HL-60 (cell line): ENCODE measurements around the gene NPHP4.

Experiments
- DNase-seq, 2 experiments: peaks; one replicate each; pipeline ENCODE4 v3.0.0-alpha.2; 2010 to 2020; ENCODE audit warnings: low read depth in 1 of 2, low spot score in 1 of 2
- H3K27ac ChIP-seq: fragments of 250-450 bp; sonication (Bioruptor Pico); replicated peaks from 2 replicates; pipeline ENCODE4 v1.5.1; 2020; ENCODE audit warnings: mild to moderate bottlenecking, moderate library complexity
- H3K27me3 ChIP-seq: fragments of 250-450 bp; sonication (Bioruptor Pico); 2 replicates; pipeline ENCODE4 v1.5.1; 2021; ENCODE audit warnings: mild to moderate bottlenecking, moderate library complexity; ENCODE audit not compliant: insufficient read depth, poor library complexity, severe bottlenecking
- H3K4me3 ChIP-seq: replicated peaks from 2 replicates; pipeline ENCODE4 v1.5.1; 2011; ENCODE audit warnings: mild to moderate bottlenecking, control low read depth, low read length; ENCODE audit not compliant: insufficient read depth
- GABPA ChIP-seq: IDR thresholded peaks from 2 replicates; pipeline ENCODE4 v1.6.1; 2012; ENCODE audit warnings: low read depth
- POLR2AphosphoS5 ChIP-seq: IDR thresholded peaks from 2 replicates; pipeline ENCODE4 v1.6.1; 2012; ENCODE audit warnings: low read depth
- SPI1 ChIP-seq: IDR thresholded peaks from 2 replicates; pipeline ENCODE4 v1.6.1; 2012; ENCODE audit warnings: low read depth, mild to moderate bottlenecking, borderline replicate concordance
- TF ChIP-seq, protein P1 (sequence below): IDR thresholded peaks from 2 replicates; pipeline ENCODE4 v1.6.1; 2012; ENCODE audit warnings: low read depth; ENCODE audit not compliant: insufficient replicate concordance
- TF ChIP-seq, protein P2 (sequence below): IDR thresholded peaks from one replicate; pipeline ENCODE4 v1.5.1; 2011; ENCODE audit warnings: low read length, control low read depth, inconsistent platforms; ENCODE audit not compliant: insufficient read depth

Gene NPHP4

DNA sequence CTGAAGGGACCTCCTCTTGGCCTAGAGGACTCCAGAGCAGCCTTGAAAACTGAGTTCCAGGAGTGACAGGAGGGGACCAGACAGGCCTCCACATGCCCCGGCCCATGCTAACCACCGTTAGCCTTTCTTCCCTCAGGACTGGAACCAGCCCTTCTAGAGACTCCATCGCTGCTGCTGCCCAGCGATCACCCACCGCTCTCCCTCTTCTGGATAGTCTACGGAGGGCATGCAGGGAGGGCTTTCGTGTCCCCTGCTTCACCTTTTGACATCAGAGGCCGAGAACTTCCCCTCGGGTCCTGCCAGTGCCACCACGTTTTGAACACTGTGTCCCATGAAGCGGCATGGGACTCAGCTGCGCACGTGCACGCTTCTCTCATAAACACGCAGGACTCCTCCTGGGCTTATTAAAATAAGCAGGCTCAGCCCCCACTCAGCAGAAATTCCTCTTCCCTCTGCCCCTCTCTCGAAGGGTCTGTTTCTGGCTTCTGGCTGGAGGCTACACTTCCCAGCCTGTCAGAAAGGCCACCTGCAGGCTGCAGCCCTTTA is 26.6 kb downstream of the NPHP4 start:
- H3K4me3 ChIP-seq = no peak overlapping the region
- no peak for DNase-seq
- TF ChIP-seq POLR2AphosphoS5 = no peak
- no peak for TF ChIP-seq SPI1
- no peak for TF ChIP-seq GABPA
- TF ChIP-seq, protein P1, sequence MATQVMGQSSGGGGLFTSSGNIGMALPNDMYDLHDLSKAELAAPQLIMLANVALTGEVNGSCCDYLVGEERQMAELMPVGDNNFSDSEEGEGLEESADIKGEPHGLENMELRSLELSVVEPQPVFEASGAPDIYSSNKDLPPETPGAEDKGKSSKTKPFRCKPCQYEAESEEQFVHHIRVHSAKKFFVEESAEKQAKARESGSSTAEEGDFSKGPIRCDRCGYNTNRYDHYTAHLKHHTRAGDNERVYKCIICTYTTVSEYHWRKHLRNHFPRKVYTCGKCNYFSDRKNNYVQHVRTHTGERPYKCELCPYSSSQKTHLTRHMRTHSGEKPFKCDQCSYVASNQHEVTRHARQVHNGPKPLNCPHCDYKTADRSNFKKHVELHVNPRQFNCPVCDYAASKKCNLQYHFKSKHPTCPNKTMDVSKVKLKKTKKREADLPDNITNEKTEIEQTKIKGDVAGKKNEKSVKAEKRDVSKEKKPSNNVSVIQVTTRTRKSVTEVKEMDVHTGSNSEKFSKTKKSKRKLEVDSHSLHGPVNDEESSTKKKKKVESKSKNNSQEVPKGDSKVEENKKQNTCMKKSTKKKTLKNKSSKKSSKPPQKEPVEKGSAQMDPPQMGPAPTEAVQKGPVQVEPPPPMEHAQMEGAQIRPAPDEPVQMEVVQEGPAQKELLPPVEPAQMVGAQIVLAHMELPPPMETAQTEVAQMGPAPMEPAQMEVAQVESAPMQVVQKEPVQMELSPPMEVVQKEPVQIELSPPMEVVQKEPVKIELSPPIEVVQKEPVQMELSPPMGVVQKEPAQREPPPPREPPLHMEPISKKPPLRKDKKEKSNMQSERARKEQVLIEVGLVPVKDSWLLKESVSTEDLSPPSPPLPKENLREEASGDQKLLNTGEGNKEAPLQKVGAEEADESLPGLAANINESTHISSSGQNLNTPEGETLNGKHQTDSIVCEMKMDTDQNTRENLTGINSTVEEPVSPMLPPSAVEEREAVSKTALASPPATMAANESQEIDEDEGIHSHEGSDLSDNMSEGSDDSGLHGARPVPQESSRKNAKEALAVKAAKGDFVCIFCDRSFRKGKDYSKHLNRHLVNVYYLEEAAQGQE = no peak
- TF ChIP-seq, protein P2, sequence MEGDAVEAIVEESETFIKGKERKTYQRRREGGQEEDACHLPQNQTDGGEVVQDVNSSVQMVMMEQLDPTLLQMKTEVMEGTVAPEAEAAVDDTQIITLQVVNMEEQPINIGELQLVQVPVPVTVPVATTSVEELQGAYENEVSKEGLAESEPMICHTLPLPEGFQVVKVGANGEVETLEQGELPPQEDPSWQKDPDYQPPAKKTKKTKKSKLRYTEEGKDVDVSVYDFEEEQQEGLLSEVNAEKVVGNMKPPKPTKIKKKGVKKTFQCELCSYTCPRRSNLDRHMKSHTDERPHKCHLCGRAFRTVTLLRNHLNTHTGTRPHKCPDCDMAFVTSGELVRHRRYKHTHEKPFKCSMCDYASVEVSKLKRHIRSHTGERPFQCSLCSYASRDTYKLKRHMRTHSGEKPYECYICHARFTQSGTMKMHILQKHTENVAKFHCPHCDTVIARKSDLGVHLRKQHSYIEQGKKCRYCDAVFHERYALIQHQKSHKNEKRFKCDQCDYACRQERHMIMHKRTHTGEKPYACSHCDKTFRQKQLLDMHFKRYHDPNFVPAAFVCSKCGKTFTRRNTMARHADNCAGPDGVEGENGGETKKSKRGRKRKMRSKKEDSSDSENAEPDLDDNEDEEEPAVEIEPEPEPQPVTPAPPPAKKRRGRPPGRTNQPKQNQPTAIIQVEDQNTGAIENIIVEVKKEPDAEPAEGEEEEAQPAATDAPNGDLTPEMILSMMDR = no peak
- no peak overlapping the region for H3K27ac ChIP-seq
- no peaks in the 10 kb centered on the region for H3K27me3 ChIP-seq

DNA sequence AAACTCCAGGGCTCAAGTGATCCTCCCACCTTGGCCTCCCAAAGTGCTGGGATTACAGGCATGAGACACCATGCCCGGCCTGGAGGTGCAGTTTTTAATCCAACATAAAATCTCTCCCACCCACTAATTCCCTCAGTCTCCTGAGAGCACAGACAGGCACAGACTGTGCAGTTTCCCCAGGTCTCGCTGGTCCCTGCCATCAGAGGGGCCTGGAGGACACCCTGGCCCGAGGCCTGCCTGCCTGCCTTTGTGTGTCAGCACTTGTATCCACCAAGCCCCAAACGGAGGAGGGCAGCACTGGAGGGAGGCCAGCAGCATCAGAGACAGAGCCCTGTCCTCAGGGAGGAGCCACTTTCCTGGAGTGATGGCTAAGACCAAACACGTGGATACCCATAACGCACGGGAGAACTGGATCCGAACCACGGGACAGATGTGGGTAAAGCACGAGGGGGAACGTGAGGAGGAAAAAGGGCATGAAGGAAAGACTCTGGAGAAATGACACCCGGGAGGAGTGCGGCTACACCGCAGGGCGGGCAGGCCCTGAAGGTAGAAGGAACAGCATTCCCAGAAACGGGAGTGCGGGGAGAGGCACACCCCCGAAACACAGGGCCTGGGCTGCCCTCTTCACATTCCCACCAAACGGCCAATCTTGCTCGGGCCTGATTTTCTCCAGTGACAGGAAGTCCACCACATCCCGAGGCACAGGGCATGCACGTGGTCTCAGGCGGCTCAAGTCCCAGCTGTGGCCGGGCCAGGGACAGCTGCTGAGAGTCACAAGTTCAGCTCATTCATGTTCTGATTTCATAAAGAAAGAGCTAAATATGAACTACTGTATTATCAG is 29.7 kb downstream of the NPHP4 start:
- Histone ChIP-seq H3K27me3 (no peaks in the 10 kb centered on the region), H3K4me3 (no peak overlapping the region), H3K27ac (no peak overlapping the region)
- DNase-seq = no peak
- TF ChIP-seq POLR2AphosphoS5 = no peak
- TF ChIP-seq, protein P1 = no peak

DNA sequence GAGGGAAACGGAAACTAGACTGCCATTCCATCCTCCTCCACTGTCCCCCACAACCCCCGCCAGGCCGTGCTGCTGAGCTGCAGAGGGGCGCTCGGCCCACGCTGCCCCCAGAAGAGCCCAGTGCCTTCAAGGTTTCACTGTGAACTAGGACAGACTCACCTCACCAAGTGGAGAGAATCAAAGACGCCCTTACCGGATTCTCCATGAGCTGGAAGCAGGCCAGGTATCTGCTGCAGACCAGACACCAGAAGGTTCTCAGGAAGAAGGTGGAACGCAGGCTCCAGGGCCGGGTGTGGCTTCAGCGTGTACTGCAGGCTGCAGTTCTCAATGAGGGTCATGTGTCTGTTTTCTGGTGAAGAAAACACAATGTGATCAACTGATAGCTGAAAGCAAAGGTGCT is 30.6 kb downstream of the NPHP4 start:
- no peak for TF ChIP-seq GABPA
- no peak for TF ChIP-seq POLR2AphosphoS5
- TF ChIP-seq, protein P2 = no peak
- H3K27ac ChIP-seq = no peak overlapping the region
- no peak for DNase-seq
- no peaks in the 10 kb centered on the region for H3K27me3 ChIP-seq
- no peak overlapping the region for H3K4me3 ChIP-seq

DNA sequence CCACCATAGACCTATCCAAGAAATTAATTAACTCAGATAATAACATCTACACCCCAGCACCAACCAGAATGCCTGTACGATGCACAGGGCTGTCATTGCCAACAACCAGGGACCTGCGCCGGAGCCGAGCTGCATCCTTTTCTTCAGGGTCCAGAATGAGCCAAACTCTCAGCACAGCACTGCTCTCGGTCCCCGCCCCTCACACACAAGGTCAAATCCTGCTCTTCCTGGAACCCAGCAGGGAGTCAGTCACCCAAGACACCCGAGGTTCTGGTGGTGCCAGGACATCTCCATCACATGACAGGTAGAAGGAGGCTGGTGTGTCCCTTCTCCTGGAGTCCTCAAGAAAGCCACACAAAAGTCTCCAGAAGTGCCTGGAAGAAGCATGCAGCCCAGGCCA is 31.9 kb downstream of the NPHP4 start:
- DNase-seq = no peak
- no peak overlapping the region for H3K27ac ChIP-seq
- no peak overlapping the region for H3K4me3 ChIP-seq
- H3K27me3 ChIP-seq = no peaks in the 10 kb centered on the region
- TF ChIP-seq POLR2AphosphoS5 = no peak
- TF ChIP-seq, protein P2 = no peak
- no peak for TF ChIP-seq GABPA
- TF ChIP-seq, protein P1 = no peak
- no peak for TF ChIP-seq SPI1
